ENCODE measurements around the gene HS3ST1. TPM values are rescaled to one million over a fixed set of nuclear protein-coding genes. Genes with fewer than 3 reads are reported as not detected.

Gene HS3ST1
- total RNA-seq, 4 donors from 2014 or later: 4.8 to 27.0 (median 9.6) TPM

DNA sequence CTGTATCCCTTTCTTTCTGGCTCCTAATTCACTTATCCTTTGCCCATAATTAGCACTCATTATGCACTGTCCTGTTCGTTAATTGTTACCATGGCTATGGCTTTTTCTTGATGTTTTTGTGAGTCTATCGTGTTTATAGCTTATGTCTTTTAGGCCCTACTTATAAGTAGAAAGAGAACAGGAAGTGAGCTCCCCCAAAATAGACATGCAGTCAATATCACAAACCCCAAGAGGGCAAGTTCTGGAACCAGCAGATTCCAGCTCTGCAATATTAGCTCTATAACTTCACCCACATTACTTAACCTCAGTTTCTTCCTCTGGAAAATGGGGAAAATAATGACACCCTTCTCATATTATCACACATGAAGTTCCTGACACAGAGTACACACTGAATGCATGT is 7.4 kb upstream of the HS3ST1 start:
- Histone ChIP-seq H3K27me3 (no peaks in the 10 kb centered on the region), H3K4me3 (no peak overlapping the region), H3K36me3 (peaks cover 0 to 8% (median 0%) of the 10 kb centered on the region in 3 donors), H3K9me3 (no peaks in the 10 kb centered on the region), H3K27ac (no peak overlapping the region), H3K4me1 (peaks cover 0 to 37% (median 0%) of the 10 kb centered on the region in 3 donors)
- no peak for DNase-seq
- TF ChIP-seq, protein P1, sequence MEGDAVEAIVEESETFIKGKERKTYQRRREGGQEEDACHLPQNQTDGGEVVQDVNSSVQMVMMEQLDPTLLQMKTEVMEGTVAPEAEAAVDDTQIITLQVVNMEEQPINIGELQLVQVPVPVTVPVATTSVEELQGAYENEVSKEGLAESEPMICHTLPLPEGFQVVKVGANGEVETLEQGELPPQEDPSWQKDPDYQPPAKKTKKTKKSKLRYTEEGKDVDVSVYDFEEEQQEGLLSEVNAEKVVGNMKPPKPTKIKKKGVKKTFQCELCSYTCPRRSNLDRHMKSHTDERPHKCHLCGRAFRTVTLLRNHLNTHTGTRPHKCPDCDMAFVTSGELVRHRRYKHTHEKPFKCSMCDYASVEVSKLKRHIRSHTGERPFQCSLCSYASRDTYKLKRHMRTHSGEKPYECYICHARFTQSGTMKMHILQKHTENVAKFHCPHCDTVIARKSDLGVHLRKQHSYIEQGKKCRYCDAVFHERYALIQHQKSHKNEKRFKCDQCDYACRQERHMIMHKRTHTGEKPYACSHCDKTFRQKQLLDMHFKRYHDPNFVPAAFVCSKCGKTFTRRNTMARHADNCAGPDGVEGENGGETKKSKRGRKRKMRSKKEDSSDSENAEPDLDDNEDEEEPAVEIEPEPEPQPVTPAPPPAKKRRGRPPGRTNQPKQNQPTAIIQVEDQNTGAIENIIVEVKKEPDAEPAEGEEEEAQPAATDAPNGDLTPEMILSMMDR (IDR thresholded peaks at IDR 0.05): no peak
- no peak for TF ChIP-seq POLR2A (IDR thresholded peaks at IDR 0.05)
- 50 to 73% methylated on average over 2 of the region's 2 CpGs for WGBS, 2 donors
- intact Hi-C loops (cut with DNase I): no loop called here

DNA sequence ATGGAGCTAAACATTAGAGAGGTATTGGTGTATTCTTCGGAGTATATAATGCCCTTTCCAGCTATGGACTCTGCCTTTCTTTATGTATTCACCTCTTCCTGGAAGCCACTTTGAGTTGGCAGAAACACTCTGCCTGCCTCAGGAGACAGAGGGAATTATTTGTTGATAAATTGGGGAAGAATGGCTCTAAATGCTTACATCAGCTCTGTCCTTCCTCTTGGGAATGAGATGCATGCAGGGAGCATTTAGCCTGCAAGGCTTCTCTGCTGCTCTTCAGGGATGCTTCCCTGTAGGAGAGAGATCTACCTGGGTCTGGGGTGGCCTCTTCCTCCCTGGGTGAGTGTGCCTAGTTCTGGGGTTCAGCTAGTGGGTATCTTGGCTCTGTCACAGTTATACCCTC is 6.9 kb upstream of the HS3ST1 start:
- no peak for DNase-seq
- Histone ChIP-seq H3K4me1 (peaks cover 0 to 42% (median under 1%) of the 10 kb centered on the region in 3 donors), H3K4me3 (no peak overlapping the region), H3K27ac (no peak overlapping the region), H3K36me3 (peaks cover 0 to 8% (median 0%) of the 10 kb centered on the region in 3 donors), H3K27me3 (no peaks in the 10 kb centered on the region), H3K9me3 (no peaks in the 10 kb centered on the region)
- WGBS, 2 donors: 58 to 88% methylated on average over 1 of the region's 1 CpG
- TF ChIP-seq POLR2A (IDR thresholded peaks at IDR 0.05): no peak
- TF ChIP-seq, protein P1 (IDR thresholded peaks at IDR 0.05): no peak
- intact Hi-C loops (cut with DNase I): no loop called here

DNA sequence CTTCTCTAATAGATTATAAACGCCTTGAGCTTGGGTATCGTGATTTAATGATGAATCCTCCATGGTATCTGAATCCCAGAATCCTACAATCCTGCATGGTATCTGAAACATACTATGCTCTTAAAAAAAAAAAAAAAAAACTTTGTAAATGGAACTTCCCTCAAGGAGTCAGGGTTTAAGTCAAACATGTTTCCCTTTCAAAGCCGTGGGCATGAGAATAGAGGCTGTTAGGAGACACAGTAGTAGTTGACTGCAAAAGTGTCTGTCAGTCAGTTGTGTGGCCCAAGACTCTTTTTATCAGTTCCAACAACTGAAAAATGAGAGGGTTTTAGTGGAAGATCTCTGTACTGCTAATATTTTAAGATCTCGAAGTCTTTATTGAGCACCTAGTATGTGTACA is 2.4 kb upstream of the HS3ST1 start:
- intact Hi-C loops (cut with DNase I): no loop called here
- peak overlapping the region in 3 of 4 donors; percentile 85 to 92 (median 90) for H3K27ac ChIP-seq
- WGBS, 2 donors: 65 to 74% methylated on average over 4 of the region's 4 CpGs

DNA sequence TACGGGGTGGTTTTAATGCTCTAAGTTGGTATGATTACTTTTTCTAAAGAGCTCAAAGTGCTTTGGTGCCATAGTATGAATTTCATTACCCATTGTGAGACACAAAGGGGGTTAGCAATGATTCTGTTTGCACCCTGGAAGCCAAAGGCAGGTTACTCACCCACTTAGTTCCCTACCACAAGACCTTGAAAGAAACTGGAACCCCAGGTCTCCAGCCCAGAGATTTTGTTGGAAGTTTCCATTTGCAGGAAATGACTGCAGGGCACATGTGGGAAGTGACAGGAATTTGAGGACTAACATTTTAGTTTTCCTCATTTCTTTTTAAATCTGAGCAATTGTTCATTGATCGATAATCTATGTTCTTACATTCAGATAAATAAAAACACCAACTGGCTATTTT is 1.8 kb upstream of the HS3ST1 start:
- TF ChIP-seq, protein P1 (IDR thresholded peaks at IDR 0.05): no peak
- no peak for TF ChIP-seq POLR2A (IDR thresholded peaks at IDR 0.05)
- H3K4me3 ChIP-seq: peak overlapping the region; percentile 80 to 86 (median 84)
- DNase-seq: no peak
- H3K4me1 ChIP-seq: peaks cover 7 to 62% (median 11%) of the 10 kb centered on the region in 3 donors
- H3K36me3 ChIP-seq: peaks cover 0 to 8% (median 0%) of the 10 kb centered on the region in 3 donors
- H3K27me3 ChIP-seq: peaks cover 0 to 25% (median 0%) of the 10 kb centered on the region in 4 donors
- intact Hi-C loops (cut with DNase I): no loop called here
- no peaks in the 10 kb centered on the region for H3K9me3 ChIP-seq
- H3K27ac ChIP-seq: peak overlapping the region; percentile 85 to 92 (median 90)
- 77 to 89% methylated on average over 2 of the region's 2 CpGs for WGBS, 2 donors

More for the DNA sequence above, 2.4 kb upstream of the HS3ST1 start:
- no peak for DNase-seq
- H3K27me3 ChIP-seq: peaks cover 0 to 25% (median 0%) of the 10 kb centered on the region in 4 donors
- TF ChIP-seq, protein P1 (IDR thresholded peaks at IDR 0.05): no peak
- TF ChIP-seq POLR2A (IDR thresholded peaks at IDR 0.05): no peak
- H3K9me3 ChIP-seq: no peaks in the 10 kb centered on the region
- peaks cover 0 to 8% (median 0%) of the 10 kb centered on the region in 3 donors for H3K36me3 ChIP-seq
- no peak overlapping the region for H3K4me3 ChIP-seq
- peaks cover 7 to 63% (median 11%) of the 10 kb centered on the region in 3 donors for H3K4me1 ChIP-seq

DNA sequence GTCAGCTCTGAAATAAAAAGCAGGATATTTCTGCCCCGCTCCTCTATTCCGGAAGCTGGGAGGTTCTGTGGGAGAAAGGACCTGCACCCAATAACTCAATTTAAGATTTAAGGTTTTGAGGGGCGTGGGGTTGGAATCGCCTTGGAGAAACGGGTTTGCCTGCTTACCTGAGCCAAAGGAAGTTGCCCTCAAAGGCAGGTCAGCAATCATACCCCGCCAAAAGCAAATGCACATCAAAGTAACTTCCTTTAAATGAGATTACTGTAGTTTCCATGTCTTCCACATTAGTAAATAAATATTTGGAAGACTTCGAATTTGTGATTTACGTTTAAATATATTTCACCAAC is 978 bp upstream of the HS3ST1 start:
- no peak for DNase-seq
- Histone ChIP-seq H3K36me3 (peaks cover 0 to 6% (median 0%) of the 10 kb centered on the region in 3 donors), H3K27ac (peak overlapping the region; percentile 85 to 92 (median 90)), H3K9me3 (no peaks in the 10 kb centered on the region), H3K27me3 (peaks cover 0 to 25% (median 0%) of the 10 kb centered on the region in 4 donors), H3K4me1 (peaks cover 7 to 61% (median 11%) of the 10 kb centered on the region in 3 donors), H3K4me3 (peak overlapping the region; percentile 80 to 86 (median 84))
- no peak for TF ChIP-seq POLR2A (IDR thresholded peaks at IDR 0.05)
- TF ChIP-seq, protein P1 (IDR thresholded peaks at IDR 0.05): no peak
- intact Hi-C loops (cut with DNase I): loop anchor here (5.0 kb wide), 1 partner anchor 847 kb away; no protein-coding TSS in a partner anchor
- 17 to 25% methylated on average over 5 to 8 of the region's 8 CpGs for WGBS, 2 donors
